CD4-positive, alpha-beta T cell (primary cell): ENCODE measurements around the gene MYOZ3. TPM values are rescaled to one million over a fixed set of nuclear protein-coding genes. Genes with fewer than 3 reads are reported as not detected.
A peak's percentile ranks its signal among the peaks of the same experiment; 100 is the strongest.

Experiments
- ATAC-seq: fragments of 200-7000 bp; cut with Tn5 transposase; one replicate; pipeline ENCODE4 v1.10.0; 2022; ENCODE audit warnings: mild to moderate bottlenecking; ENCODE audit not compliant: poor library complexity
- CTCF ChIA-PET: fragments of 350-600 bp; sonication (Branson Sonifier 250); formaldehyde crosslinking; loops from one replicate; lab custom pipeline; 2021; ENCODE audit warnings: antibody characterized with exemption, inconsistent platforms; lab: Charles Lee
- POLR2A ChIA-PET: fragments of 350-600 bp; sonication (Branson Sonifier 250); formaldehyde crosslinking; loops from one replicate; lab custom pipeline; 2021; ENCODE audit warnings: antibody characterized with exemption, inconsistent platforms; lab: Charles Lee
- DNase-seq, 14 experiments: peaks; one replicate each; pipeline ENCODE4 v3.0.0-alpha.2; 2013 to 2020; ENCODE audit warnings: mixed read lengths in 2 of 14
- H3K27ac ChIP-seq, 2 donors: one replicate each; pipeline versions ENCODE4 v1.5.1 to v1.7.0; 2013; ENCODE audit warnings: low read length in 2 of 2, low read depth in 1 of 2, mild to moderate bottlenecking in 1 of 2
- H3K27me3 ChIP-seq, 2 experiments: 1 replicate in 1 of 2; 2 replicates in 1 of 2; pipeline versions ENCODE4 v1.6.1 to v1.7.0; 2013; ENCODE audit warnings: low read length in 2 of 2, control low read depth in 1 of 2, mild to moderate bottlenecking in 1 of 2, moderate library complexity in 1 of 2; ENCODE audit not compliant: insufficient read depth in 2 of 2, control insufficient read depth in 1 of 2
- H3K36me3 ChIP-seq: one replicate; pipeline ENCODE4 v1.6.1; 2013; ENCODE audit warnings: low read length, control low read depth; ENCODE audit not compliant: insufficient read depth
- H3K4me1 ChIP-seq: one replicate; pipeline ENCODE4 v1.6.1; 2013; ENCODE audit warnings: low read length, control low read depth; ENCODE audit not compliant: insufficient read depth
- H3K4me3 ChIP-seq: one replicate; pipeline ENCODE4 v1.5.1; 2013; ENCODE audit warnings: mild to moderate bottlenecking, low read length, moderate library complexity
- H3K9me3 ChIP-seq, 2 experiments: 1 replicate in 1 of 2; 2 replicates in 1 of 2; pipeline versions ENCODE4 v1.6.1 to v1.7.0; 2013; ENCODE audit warnings: low read length in 2 of 2, mild to moderate bottlenecking in 2 of 2, control low read depth in 1 of 2, moderate library complexity in 1 of 2; ENCODE audit not compliant: control insufficient read depth in 1 of 2, insufficient read depth in 1 of 2
- H3K27ac Mint-ChIP-seq: one replicate; pipeline ENCODE4 v1.8.0; 2020; ENCODE audit warnings: mixed read lengths
- H3K27me3 Mint-ChIP-seq: one replicate; pipeline ENCODE4 v1.8.0; 2021; ENCODE audit warnings: mixed read lengths
- H3K36me3 Mint-ChIP-seq: one replicate; pipeline ENCODE4 v1.8.0; 2021; ENCODE audit warnings: low read depth, mixed read lengths
- H3K4me1 Mint-ChIP-seq: one replicate; pipeline ENCODE4 v1.8.0; 2021; ENCODE audit warnings: low read depth, mixed read lengths
- H3K4me3 Mint-ChIP-seq: one replicate; pipeline ENCODE4 v1.8.0; 2020; ENCODE audit warnings: mild to moderate bottlenecking, mixed read lengths
- H3K9me3 Mint-ChIP-seq: one replicate; pipeline ENCODE4 v1.8.0; 2020; ENCODE audit warnings: mixed read lengths
- CTCF ChIP-seq: fragments of 200-600 bp; IDR thresholded peaks from one replicate; pipeline ENCODE4 v1.8.0; 2022; ENCODE audit warnings: antibody characterized with exemption, mild to moderate bottlenecking
- intact Hi-C, 2 experiments: fragments of 100-400 bp; cut with DNase I in 1 of 2; cut with micrococcal nuclease in 1 of 2; formaldehyde crosslinking; loops; one replicate each; pipeline versions ENCODE4 v1.15.1 to v1.9.0; 2023 to 2025; cut with DNase I, micrococcal nuclease
- total RNA-seq, 174 experiments: library from RNA in 2 of 174; stranded (reverse) in 2 of 174; gene quantifications; one replicate each; pipeline ENCODE4 v1.2.3 and lab custom pipeline; 2021 to 2026

Gene MYOZ3
- total RNA-seq, 2 experiments from 2014 or later: not detected

DNA sequence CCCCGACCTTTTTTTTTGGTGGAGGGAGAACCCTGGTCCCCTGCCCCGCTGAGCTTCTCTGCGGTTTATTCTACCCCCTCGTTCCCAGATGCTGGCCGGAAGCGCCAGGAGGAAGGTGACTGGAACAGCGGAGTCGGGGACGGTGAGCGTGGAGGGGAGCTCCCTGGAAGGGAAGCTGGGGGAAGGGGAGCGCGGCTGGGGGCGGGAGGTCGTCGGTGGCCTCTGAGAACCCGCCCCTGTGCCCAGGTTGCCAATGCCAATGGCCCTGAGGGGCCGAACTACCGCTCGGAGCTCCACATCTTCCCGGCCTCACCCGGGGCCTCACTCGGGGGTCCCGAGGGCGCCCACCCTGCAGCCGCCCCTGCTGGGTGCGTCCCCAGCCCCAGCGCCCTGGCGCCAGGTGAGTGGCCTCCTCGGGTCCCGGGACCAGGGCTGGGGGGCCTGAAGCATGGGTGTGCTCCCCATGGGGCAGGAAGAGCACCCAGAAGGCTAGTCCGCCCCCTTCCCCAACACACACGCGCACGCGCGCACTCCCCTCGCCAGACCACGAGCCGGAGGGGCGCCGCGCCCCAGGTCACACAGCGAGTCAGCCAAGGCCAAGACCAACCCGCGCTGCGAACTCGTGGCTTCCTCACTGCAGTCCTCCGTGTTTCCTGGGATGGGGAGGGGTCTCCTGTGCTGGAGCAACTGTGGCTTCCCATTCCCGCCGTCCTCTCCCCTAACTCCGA, 10.6 kb downstream of the MYOZ3 start:
- peaks cover 18% of the 10 kb centered on the region for H3K4me1 ChIP-seq
- no peak for TF ChIP-seq CTCF
- peak in 4 of 14 experiments; percentile 9 to 38 (median 23) for DNase-seq
- Mint-ChIP-seq H3K4me1 (peaks cover 14% of the 10 kb centered on the region), H3K9me3 (no peaks in the 10 kb centered on the region), H3K27ac (no peak overlapping the region), H3K27me3 (peaks cover 25% of the 10 kb centered on the region), H3K36me3 (no peaks in the 10 kb centered on the region), H3K4me3 (peak overlapping the region; percentile 83)
- H3K36me3 ChIP-seq: no peaks in the 10 kb centered on the region
- H3K27me3 ChIP-seq: peaks cover 20 to 21% of the 10 kb centered on the region in 2 experiments
- peak; percentile 46 for ATAC-seq
- intact Hi-C loops: no loop called here
- POLR2A ChIA-PET: interaction anchor here (2.9 kb wide), 1 partner anchor 29 kb away, joined by 8 read pairs; the partner anchor contains the start of gene RBM22
- H3K4me3 ChIP-seq: peak overlapping the region; percentile 57
- H3K27ac ChIP-seq: no peak overlapping the region
- H3K9me3 ChIP-seq: no peaks in the 10 kb centered on the region
- CTCF ChIA-PET: no interaction called here

GRCh38 chr5:150672237-150672883, 11.3 kb downstream of the MYOZ3 start:
- H3K4me3 ChIP-seq: peak overlapping the region; percentile 57
- no peak overlapping the region for H3K27ac ChIP-seq
- H3K4me1 ChIP-seq: peaks cover 18% of the 10 kb centered on the region
- no peaks in the 10 kb centered on the region for H3K9me3 ChIP-seq
- peak in 9 of 14 experiments; percentile 5 to 48 (median 21) for DNase-seq
- POLR2A ChIA-PET: interaction anchor here (2.9 kb wide), 1 partner anchor 28 kb away, joined by 8 read pairs; the partner anchor contains the start of gene RBM22
- H3K27ac Mint-ChIP-seq: no peak overlapping the region
- TF ChIP-seq CTCF: no peak
- H3K9me3 Mint-ChIP-seq: no peaks in the 10 kb centered on the region
- peak overlapping the region; percentile 83 for H3K4me3 Mint-ChIP-seq
- no peaks in the 10 kb centered on the region for H3K36me3 ChIP-seq
- H3K27me3 Mint-ChIP-seq: peaks cover 25% of the 10 kb centered on the region
- CTCF ChIA-PET: no interaction called here
- intact Hi-C loops: no loop called here
- peaks cover 20 to 21% of the 10 kb centered on the region in 2 experiments for H3K27me3 ChIP-seq
- H3K4me1 Mint-ChIP-seq: peaks cover 14% of the 10 kb centered on the region
- ATAC-seq: peak; percentile 61
- H3K36me3 Mint-ChIP-seq: no peaks in the 10 kb centered on the region

DNA sequence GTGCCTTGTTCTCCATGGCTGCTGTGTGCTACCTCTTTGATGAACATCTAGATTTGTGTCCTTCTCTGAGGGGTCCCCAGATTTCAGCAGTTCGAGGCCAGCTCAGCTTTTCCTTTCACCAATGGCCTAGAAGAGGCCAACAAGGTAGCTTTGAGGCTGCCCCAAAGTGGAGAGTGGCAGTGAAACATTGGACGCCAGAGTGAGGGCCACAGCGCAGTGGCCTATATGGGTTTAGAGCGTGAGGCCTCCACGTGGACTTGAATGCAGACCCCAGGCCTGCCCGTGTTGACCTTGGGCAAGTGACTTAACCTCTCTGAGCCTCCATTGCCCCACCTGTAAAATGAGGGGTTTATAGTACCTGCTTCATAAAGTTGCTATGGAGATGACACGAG, 11.8 kb downstream of the MYOZ3 start:
- Histone ChIP-seq H3K27ac (no peak overlapping the region), H3K9me3 (no peaks in the 10 kb centered on the region), H3K27me3 (peaks cover 20 to 21% of the 10 kb centered on the region in 2 experiments), H3K4me3 (peak overlapping the region; percentile 57), H3K4me1 (peaks cover 18% of the 10 kb centered on the region), H3K36me3 (no peaks in the 10 kb centered on the region)
- no peak for TF ChIP-seq CTCF
- no peak for ATAC-seq
- ChIA-PET POLR2A (interaction anchor here (2.9 kb wide), 1 partner anchor 28 kb away, joined by 8 read pairs; the partner anchor contains the start of gene RBM22), CTCF (no interaction called here)
- intact Hi-C loops: no loop called here
- Mint-ChIP-seq H3K27ac (no peak overlapping the region), H3K9me3 (no peaks in the 10 kb centered on the region), H3K36me3 (no peaks in the 10 kb centered on the region), H3K27me3 (peaks cover 25% of the 10 kb centered on the region), H3K4me1 (peaks cover 14% of the 10 kb centered on the region), H3K4me3 (peak overlapping the region; percentile 83)
- no peak for DNase-seq
